Renal cortical epithelial cell (primary cell): ENCODE data around the gene DOCK9. TPM values are rescaled to one million over a fixed set of nuclear protein-coding genes. Genes with fewer than 3 reads are reported as not detected.

Experiments
- total RNA-seq: library from RNA; depleted of rRNA; stranded (reverse); fragments of >200 nt; gene quantifications from 2 replicates; pipeline ENCODE4 v1.2.3, GENCODE V29; 2014

The DOCK9 gene
- total RNA-seq, 1 donor from 2014 or later, result 92.7 TPM

Other genes with a start within 250 kb of the DOCK9 start
- gene SLC15A1, start 225.4 kb downstream of the DOCK9 start, total RNA-seq, result 1.4 and 4.9 TPM in 2 replicates
- 32.8 and 63.5 TPM in 2 replicates for gene UBAC2, start 222.8 kb upstream of the DOCK9 start, total RNA-seq